GM21529 (cell line): Measurements from ENCODE around the gene SMIM23.

Experiments used
- ATAC-seq: cut with Tn5 transposase; IDR thresholded peaks from one replicate; pipeline ENCODE4 v1.9.1; 2021; ENCODE audit not compliant: unreplicated experiment

The SMIM23 gene

GRCh38 chr5:171785517-171785916 is at the start of gene SMIM23:
Gene SMIM23 (plus strand): TSS chr5:171785817. CDS start chr5:171785872, 55 bp downstream.
- no peak for ATAC-seq

- no peak for ATAC-seq
Measured at GRCh38 chr5:171736976-171737891, 48.4 kb upstream of the SMIM23 start.

DNA sequence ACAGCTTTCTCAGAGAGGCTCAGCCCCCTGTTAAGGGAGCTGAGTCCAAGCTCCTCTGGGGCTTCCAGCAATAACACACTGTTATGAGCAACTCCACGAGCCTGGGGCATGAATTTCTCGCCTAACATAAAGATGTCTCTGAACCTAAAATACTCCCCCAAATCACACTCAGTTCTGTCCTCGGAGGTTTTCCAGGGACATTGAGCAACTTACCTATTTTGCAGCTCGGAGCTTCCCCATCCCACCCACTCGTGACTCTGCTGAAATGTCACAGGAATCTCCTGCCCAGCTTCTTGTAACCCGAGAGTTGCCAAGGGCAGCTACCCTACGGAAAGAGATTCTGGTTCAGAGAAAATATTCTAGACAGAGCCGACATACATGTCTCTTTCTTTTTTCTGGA is 47.1 kb upstream of the SMIM23 start:
- no peak for ATAC-seq

- ATAC-seq = no peak
Measured at GRCh38 chr5:171739271-171739670, 46.3 kb upstream of the SMIM23 start.

GRCh38 chr5:171743436-171744076 is 42.1 kb upstream of the SMIM23 start:
- ATAC-seq = peak; percentile 14

GRCh38 chr5:171744264-171744663 is 41.4 kb upstream of the SMIM23 start:
- no peak for ATAC-seq

DNA sequence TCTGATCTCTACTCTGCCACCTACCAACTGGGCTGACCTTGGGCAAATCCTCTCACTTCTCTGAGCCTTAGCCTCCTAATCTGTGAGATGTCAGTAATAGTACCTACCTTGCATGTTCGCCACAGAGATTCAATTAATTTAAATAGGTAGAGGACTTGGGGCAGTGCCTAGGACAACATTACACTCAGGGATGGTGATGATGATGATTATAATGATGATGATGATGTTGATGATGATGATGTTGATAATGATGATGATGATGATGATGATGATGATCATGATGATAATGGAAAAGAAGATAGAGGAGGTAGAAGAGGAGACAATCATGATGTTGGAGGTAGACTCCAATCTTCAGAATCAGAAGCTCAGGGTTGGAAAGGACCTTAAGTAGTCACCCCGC is 40.7 kb upstream of the SMIM23 start:
- no peak for ATAC-seq

- ATAC-seq = no peak
Measured at GRCh38 chr5:171745602-171746001, 40.0 kb upstream of the SMIM23 start.

GRCh38 chr5:171747061-171747859 is 38.4 kb upstream of the SMIM23 start:
- ATAC-seq = no peak

DNA sequence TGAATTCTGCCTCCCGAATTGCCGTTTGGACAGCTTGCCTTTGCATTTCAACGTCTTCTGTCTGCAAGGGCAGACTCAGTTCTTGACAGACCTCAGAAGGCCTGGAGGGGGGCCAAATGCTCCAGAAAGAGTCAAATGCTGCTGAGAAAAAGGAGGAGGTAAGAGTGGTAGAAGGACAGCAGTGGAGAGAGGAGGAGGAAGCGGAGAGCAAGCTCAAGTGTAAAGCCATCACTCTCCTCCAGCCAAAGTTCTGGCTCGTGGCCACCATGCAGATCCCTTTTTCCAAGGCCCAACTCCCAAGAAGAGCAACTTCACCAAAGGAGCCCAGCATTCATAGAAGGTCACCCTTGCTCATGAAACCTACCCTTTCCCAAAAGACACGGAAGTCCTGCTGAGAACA is 36.9 kb upstream of the SMIM23 start:
- no peak for ATAC-seq

DNA sequence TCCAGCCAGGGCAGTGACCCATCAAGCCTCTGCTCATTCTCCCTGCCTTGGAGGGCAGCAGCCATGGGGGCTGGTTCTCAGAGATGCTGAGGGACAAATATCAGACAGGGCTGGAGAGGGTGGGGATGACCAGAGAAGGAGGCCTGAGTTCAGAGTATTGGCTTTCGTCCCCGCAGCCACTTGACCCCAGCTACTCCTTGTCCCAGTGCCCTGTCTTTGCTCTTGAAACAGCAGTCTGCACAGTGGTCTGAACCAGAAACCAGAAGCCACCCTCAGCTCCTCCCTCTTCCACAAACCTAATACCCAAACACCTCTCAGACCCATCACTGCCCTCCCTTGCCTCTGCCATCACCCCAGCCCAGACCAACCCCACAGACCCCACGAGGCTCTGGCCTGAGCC is 36.3 kb upstream of the SMIM23 start:
- ATAC-seq = no peak

GRCh38 chr5:171750311-171750788 is 35.3 kb upstream of the SMIM23 start:
- ATAC-seq = no peak

DNA sequence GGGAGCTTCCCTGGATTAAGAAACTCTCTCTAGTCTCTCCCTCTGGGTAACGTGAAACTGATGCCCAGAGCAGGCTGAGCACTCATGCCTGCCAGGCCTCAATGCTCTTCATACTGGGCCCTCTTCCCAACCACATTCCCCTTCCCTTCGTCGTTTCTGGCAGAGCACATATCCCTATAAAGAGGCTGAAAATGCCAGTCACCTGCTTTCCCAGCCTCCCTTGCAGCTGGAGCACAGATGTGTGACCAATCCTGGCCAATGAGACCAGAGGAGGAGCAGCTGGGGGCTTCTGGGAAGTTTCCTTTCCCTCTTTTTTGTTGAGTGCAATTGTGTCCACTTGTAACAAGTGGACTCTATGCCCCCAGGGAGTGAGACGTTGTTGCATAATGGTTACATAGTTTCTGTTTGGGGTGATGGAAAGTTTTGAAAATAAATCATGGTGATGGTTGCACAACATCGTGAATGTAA is 30.2 kb upstream of the SMIM23 start:
- ATAC-seq = no peak

DNA sequence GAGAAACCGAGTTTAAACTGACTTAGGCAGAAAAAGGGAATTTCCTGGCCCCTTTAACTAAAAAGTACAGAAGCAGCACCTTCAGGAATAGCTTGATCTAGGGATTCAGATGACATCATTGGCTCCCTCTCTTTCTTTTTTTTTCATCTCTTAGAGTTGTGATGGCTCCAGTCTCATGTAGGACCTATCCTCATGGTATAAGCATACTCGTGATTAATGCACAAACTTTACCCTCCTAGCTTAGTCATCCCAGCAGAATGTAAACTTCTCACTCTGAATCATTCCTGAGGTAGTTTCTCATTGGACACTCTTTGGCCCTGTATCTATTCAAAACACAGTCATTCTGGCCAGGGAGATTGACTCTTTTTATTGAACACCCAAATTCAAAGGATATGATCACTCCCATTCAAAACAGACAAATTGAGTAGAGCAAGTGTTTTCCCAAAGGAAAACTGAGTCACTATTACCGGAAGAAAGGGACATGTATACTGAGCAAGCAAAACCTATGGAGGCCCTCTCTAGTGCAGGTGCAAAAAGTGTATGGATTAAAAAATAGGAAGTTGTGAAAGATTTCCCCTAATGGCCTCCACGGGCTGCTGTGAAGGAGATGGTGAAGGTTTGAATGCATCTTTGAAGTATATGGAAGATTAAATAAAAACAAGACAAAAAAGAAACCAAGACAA is 27.6 kb upstream of the SMIM23 start:
- ATAC-seq = peak; percentile 58

GRCh38 chr5:171759777-171760176 is 25.8 kb upstream of the SMIM23 start:
- no peak for ATAC-seq

GRCh38 chr5:171762021-171762608 is 23.5 kb upstream of the SMIM23 start:
- ATAC-seq = no peak

DNA sequence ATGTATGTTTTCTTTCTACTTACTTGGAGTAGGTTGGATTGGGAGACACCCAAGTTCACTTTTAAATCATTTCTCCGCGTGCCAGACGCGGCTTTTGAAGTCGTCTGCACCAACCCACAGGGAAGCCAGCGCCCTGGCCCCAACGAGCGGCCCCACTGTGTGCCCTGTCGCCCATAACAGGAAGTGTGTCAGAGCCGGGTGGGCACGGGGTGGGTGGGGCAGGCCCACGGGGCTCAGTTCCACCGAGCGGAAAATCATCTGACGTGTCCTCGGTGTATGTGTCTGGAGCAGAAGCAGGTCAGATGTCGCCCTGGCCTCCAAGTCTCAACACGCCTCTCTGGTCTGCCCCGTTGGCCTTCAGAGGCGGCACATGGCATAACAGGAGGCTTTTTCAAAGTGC is 22.7 kb upstream of the SMIM23 start:
- ATAC-seq = no peak

GRCh38 chr5:171764265-171764664 is 21.4 kb upstream of the SMIM23 start:
- ATAC-seq = no peak

DNA sequence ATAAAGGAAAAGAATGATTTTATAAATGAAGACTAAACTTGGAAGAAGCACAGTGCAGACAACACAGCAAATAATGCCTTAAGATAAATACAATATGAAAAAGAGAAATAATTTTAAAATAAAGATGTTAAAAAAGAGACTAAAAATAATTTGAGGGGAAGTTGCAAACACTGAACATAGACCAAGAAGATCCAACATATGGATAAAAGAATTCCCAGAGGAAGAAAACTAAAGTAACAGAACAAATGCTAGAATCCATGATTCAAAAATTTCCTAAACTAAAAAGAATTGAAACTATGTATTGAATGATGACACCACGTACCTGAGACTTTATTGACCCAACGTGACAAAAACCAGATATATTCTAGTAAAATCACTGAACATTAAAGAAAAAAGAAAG is 18.7 kb upstream of the SMIM23 start:
- no peak for ATAC-seq

DNA sequence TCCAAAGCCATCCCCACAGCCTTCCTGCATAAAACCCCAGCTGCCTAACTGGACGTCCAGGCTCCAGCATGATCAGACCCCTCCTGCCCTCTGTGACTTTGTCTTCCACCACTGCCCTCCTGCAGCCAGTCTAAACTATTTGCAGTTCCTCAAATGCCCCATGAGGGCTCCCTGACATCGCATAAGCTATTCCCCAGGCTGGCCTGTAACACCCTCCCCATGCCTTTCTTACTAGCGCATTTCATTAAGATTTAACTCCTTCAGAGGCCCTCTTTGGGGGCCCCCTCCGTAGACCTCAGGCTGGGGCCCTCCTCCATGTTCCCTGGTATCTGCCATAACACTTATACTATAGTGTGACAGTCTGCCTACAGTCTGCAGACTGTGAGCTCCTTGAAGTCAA is 15.5 kb upstream of the SMIM23 start:
- no peak for ATAC-seq
